Natural killer cell (primary cell): ENCODE data around the gene AP3M1. TPM values are rescaled to one million over a fixed set of nuclear protein-coding genes. Genes with fewer than 3 reads are reported as not detected.
A peak's percentile ranks its signal among the peaks of the same experiment; 100 is the strongest.

Source experiments
- ATAC-seq, 3 donors: fragments of 150-1000 bp in 2 of 3; fragments of 200-7000 bp in 1 of 3; cut with Tn5 transposase; 1 replicate in 1 of 3; 2 replicates in 2 of 3; pipeline ENCODE4 v1.10.0; 2021; ENCODE audit warnings: mild to moderate bottlenecking in 2 of 3, moderate library complexity in 2 of 3
- DNase-seq, 2 donors: peaks; one replicate each; pipeline versions ENCODE4 v3.0.0 to v3.0.0-alpha.2; 2013 to 2021; ENCODE audit warnings: mixed read lengths in 1 of 2
- H3K27ac ChIP-seq: one replicate; pipeline ENCODE4 v1.5.1; 2013; ENCODE audit warnings: mild to moderate bottlenecking, low read length
- H3K27me3 ChIP-seq: one replicate; pipeline ENCODE4 v1.6.1; 2013; ENCODE audit warnings: low read length; ENCODE audit not compliant: control insufficient read depth, insufficient read depth
- H3K36me3 ChIP-seq: one replicate; pipeline ENCODE4 v1.6.1; 2013; ENCODE audit warnings: low read length; ENCODE audit not compliant: control insufficient read depth, insufficient read depth
- H3K4me1 ChIP-seq: one replicate; pipeline ENCODE4 v1.6.1; 2013; ENCODE audit warnings: low read length; ENCODE audit not compliant: control insufficient read depth, insufficient read depth
- H3K4me3 ChIP-seq: one replicate; pipeline ENCODE4 v1.5.1; 2013; ENCODE audit warnings: low read length
- H3K9me3 ChIP-seq: one replicate; pipeline ENCODE4 v1.6.1; 2013; ENCODE audit warnings: low read length; ENCODE audit not compliant: control insufficient read depth, insufficient read depth
- H3K27ac Mint-ChIP-seq, 2 donors: one replicate each; pipeline ENCODE4 v1.8.0; 2022; ENCODE audit warnings: mild to moderate bottlenecking in 2 of 2, mixed read lengths in 2 of 2, moderate library complexity in 1 of 2
- H3K27me3 Mint-ChIP-seq, 2 donors: one replicate each; pipeline ENCODE4 v1.8.0; 2022; ENCODE audit warnings: low read depth in 2 of 2, mixed read lengths in 2 of 2
- H3K36me3 Mint-ChIP-seq: one replicate; pipeline ENCODE4 v1.8.0; 2022; ENCODE audit warnings: mixed read lengths
- H3K4me1 Mint-ChIP-seq, 2 donors: one replicate each; pipeline ENCODE4 v1.8.0; 2022; ENCODE audit warnings: mixed read lengths in 2 of 2
- H3K4me3 Mint-ChIP-seq: one replicate; pipeline ENCODE4 v1.8.0; 2022; ENCODE audit warnings: mild to moderate bottlenecking, moderate library complexity, mixed read lengths
- H3K9me3 Mint-ChIP-seq, 2 donors: one replicate each; pipeline ENCODE4 v1.8.0; 2022; ENCODE audit warnings: mixed read lengths in 2 of 2
- WGBS: methylation state at CpG from one replicate; pipeline ENCODE4 v1.1.7; 2013; ENCODE audit warnings: missing lambda C conversion rate; ENCODE audit not compliant: insufficient coverage; 5-methylcytosine and 5-hydroxymethylcytosine counted together
- intact Hi-C: fragments of 100-400 bp; cut with micrococcal nuclease; formaldehyde crosslinking; loops from one replicate; pipeline ENCODE4 v1.14.2; 2022
- total RNA-seq, 4 donors: library from RNA; stranded (reverse); fragments of 120-200 nt in 1 of 4; gene quantifications; one replicate each; pipeline versions ENCODE4 v1.2.3 to v1.2.4, GENCODE V29; 2013 to 2022
- TF ChIP-seq, protein P1 (sequence below): fragments of 200-600 bp; IDR thresholded peaks from one replicate; pipeline ENCODE4 v1.8.0; 2022; ENCODE audit warnings: antibody characterized with exemption

AP3M1 gene
- total RNA-seq, 3 donors from 2014 or later (not counting 1 experiment from before 2014, with no cell fraction given): 40.6 to 48.8 (median 41.5) TPM

DNA sequence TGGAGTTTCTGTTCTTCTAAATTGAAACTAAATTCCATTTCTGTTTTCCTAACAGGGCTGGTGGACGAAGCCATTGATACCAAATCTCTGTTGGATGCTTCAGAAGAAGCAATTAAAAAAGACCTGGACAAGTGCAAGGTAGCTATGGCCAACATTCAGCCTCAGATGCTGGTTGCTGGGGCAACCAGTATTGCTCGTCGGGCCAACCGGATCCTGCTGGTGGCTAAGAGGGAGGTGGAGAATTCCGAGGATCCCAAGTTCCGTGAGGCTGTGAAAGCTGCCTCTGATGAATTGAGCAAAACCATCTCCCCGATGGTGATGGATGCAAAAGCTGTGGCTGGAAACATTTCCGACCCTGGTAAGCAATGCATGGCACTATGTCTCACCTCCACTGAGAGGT is 45.6 kb downstream of the AP3M1 start:
- Mint-ChIP-seq H3K36me3 (peaks cover 27% of the 10 kb centered on the region), H3K27ac (no peak overlapping the region), H3K4me1 (peaks cover 0 to 9% of the 10 kb centered on the region in 2 donors), H3K27me3 (no peaks in the 10 kb centered on the region), H3K4me3 (no peak overlapping the region), H3K9me3 (no peaks in the 10 kb centered on the region)
- Histone ChIP-seq H3K4me1 (no peaks in the 10 kb centered on the region), H3K9me3 (no peaks in the 10 kb centered on the region), H3K27me3 (no peaks in the 10 kb centered on the region), H3K27ac (no peak overlapping the region), H3K36me3 (peaks cover 74% of the 10 kb centered on the region), H3K4me3 (no peak overlapping the region)
- WGBS: 95% methylated on average over 8 of the region's 8 CpGs
- ATAC-seq: no peak
- TF ChIP-seq, protein P1, sequence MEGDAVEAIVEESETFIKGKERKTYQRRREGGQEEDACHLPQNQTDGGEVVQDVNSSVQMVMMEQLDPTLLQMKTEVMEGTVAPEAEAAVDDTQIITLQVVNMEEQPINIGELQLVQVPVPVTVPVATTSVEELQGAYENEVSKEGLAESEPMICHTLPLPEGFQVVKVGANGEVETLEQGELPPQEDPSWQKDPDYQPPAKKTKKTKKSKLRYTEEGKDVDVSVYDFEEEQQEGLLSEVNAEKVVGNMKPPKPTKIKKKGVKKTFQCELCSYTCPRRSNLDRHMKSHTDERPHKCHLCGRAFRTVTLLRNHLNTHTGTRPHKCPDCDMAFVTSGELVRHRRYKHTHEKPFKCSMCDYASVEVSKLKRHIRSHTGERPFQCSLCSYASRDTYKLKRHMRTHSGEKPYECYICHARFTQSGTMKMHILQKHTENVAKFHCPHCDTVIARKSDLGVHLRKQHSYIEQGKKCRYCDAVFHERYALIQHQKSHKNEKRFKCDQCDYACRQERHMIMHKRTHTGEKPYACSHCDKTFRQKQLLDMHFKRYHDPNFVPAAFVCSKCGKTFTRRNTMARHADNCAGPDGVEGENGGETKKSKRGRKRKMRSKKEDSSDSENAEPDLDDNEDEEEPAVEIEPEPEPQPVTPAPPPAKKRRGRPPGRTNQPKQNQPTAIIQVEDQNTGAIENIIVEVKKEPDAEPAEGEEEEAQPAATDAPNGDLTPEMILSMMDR: no peak
- no peak for DNase-seq
- intact Hi-C loops: loop anchor here (5.0 kb wide), 1 partner anchor 218 kb away; no protein-coding TSS in a partner anchor

DNA sequence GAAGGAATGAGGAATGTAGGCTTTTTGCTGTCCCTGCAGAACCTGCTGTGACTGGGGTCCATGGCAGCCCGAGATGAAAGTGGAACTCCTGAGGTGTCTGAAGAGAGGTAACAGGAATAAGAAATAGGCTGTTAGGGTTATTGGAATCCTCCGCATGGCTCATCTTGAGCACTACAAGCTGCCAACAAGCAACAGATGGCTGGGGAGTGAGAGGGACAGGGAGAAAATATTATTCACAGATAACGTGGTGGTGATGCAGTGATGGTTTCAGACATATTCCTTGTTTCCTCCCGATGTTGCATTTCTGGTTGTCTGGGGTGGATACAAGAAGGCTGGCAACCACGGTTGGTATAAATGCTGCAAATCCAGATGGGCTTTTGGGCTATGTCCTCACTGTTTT is 46.1 kb downstream of the AP3M1 start:
- peaks cover 26% of the 10 kb centered on the region for H3K36me3 Mint-ChIP-seq
- H3K27ac Mint-ChIP-seq: peak overlapping the region; percentile 6 to 38
- 97% methylated on average over 5 of the region's 5 CpGs for WGBS

DNA sequence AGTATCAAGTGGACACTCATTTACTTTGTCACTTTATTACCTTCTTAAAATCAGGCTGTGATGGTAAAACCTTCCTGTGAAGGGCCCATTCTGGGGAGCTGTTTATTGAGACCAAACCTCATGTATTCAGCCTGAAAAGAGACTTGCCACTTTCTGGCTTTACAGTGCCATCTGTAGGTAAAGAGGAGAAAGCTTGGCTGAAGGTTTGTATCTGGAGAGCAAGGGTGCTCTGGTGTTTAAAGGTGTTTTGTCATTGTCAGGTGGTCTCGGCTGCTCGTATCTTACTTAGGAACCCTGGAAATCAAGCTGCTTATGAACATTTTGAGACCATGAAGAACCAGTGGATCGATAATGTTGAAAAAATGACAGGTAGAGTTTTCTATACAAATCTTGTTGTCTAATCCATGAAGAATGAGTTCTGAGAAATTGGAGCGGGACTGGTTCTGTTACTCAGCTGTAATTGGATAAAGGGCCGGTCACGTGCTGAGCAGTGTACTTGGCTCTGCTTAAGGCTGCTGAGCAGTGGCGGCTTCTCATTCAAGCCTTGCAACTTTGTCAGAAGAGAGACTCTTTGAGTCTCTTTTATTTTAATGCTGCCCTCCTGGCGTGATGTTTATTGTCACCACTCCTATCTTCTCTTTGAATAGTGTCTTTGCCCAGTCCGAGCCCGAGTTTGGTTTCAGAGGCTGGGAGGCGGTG is 46.9 kb downstream of the AP3M1 start:
- Mint-ChIP-seq H3K27me3 (no peaks in the 10 kb centered on the region), H3K27ac (peak overlapping the region; percentile 6 to 38), H3K9me3 (no peaks in the 10 kb centered on the region), H3K4me3 (no peak overlapping the region), H3K36me3 (peaks cover 30% of the 10 kb centered on the region), H3K4me1 (peaks cover 7 to 14% of the 10 kb centered on the region in 2 donors)
- WGBS: 96% methylated on average over 11 of the region's 11 CpGs
- TF ChIP-seq, protein P1: no peak
- no peaks in the 10 kb centered on the region for H3K9me3 ChIP-seq
- H3K27me3 ChIP-seq: no peaks in the 10 kb centered on the region
- intact Hi-C loops: loop anchor here (5.0 kb wide), 1 partner anchor 216 kb away; no protein-coding TSS in a partner anchor
- DNase-seq (peak in 1 of 2 donors; percentile 26), ATAC-seq (no peak)
- H3K4me3 ChIP-seq: no peak overlapping the region
- no peaks in the 10 kb centered on the region for H3K4me1 ChIP-seq
- no peak overlapping the region for H3K27ac ChIP-seq
- H3K36me3 ChIP-seq: peaks cover 73% of the 10 kb centered on the region

More for the DNA sequence above, 46.1 kb downstream of the AP3M1 start:
- H3K4me3 ChIP-seq: no peak overlapping the region
- H3K4me1 ChIP-seq: no peaks in the 10 kb centered on the region
- peaks cover 74% of the 10 kb centered on the region for H3K36me3 ChIP-seq
- DNase-seq (no peak), ATAC-seq (no peak)
- Mint-ChIP-seq H3K4me1 (peaks cover 4 to 12% of the 10 kb centered on the region in 2 donors), H3K4me3 (no peak overlapping the region), H3K27me3 (no peaks in the 10 kb centered on the region), H3K9me3 (no peaks in the 10 kb centered on the region)
- TF ChIP-seq, protein P1: no peak
- H3K9me3 ChIP-seq: no peaks in the 10 kb centered on the region
- intact Hi-C loops: loop anchor here (5.0 kb wide), 1 partner anchor 217 kb away; no protein-coding TSS in a partner anchor
- no peak overlapping the region for H3K27ac ChIP-seq
- no peaks in the 10 kb centered on the region for H3K27me3 ChIP-seq
